ENCODE measurements around the gene FRG2B. TPM values are rescaled to one million over a fixed set of nuclear protein-coding genes. Genes with fewer than 3 reads are reported as not detected.
"Not testable (repeated sequence)": the region's sequence is repeated elsewhere in the genome, so short reads cannot be mapped to it uniquely, and the experiment has no call there.

Gene FRG2B
- total and polyA plus RNA-seq, 2 donors (not counting 1 experiment from before 2014, with no cell fraction given): not detected

- no peak overlapping the region for H3K4me2 ChIP-seq (ENCODE audit: extremely low read depth, insufficient read depth, low read length)
- no peak overlapping the region for H3K4me3 ChIP-seq (replicated peaks in 1 of 4; ENCODE audit: control extremely low read depth in 1 of 4, insufficient read depth in 1 of 4, low read depth in 3 of 4, low read length in 4 of 4)
- H3K9ac ChIP-seq (ENCODE audit: insufficient read depth, low read length): no peak overlapping the region
- TF ChIP-seq CTCF (conservative IDR thresholded peaks at IDR 0.05 in 1 of 2, IDR thresholded peaks at IDR 0.05 in 1 of 2; ENCODE audit: low read depth in 1 of 2, low read length in 2 of 2) (no peak), EZH2 (IDR thresholded peaks at IDR 0.05; ENCODE audit: low read length, missing control alignments) (no peak)
- no peaks in the 10 kb centered on the region for H4K20me1 ChIP-seq (ENCODE audit: control insufficient read depth, extremely low read depth, insufficient read depth, low read length)
- no peaks in the 10 kb centered on the region for H3K4me1 ChIP-seq (ENCODE audit: control insufficient read depth, extremely low read depth, insufficient read depth, low read length)
- H2AFZ ChIP-seq (ENCODE audit: low read length): no peak overlapping the region
- no peaks in the 10 kb centered on the region for H3K79me2 ChIP-seq (ENCODE audit: control insufficient read depth, insufficient read depth, low read length)
- H3K36me3 ChIP-seq (ENCODE audit: control insufficient read depth, insufficient read depth, low read length): no peaks in the 10 kb centered on the region
- DNase-seq (ENCODE audit: low read depth in 2 of 2): no peak
- H3K27ac ChIP-seq (ENCODE audit: insufficient read depth, low read length): no peak overlapping the region
- H3K9me3 ChIP-seq (ENCODE audit: control insufficient read depth, insufficient read depth, low read depth, low read length): no peaks in the 10 kb centered on the region
- H3K27me3 ChIP-seq (ENCODE audit: control insufficient read depth, insufficient read depth, low read length): no peaks in the 10 kb centered on the region
Measured at GRCh38 chr10:133592716-133593115, 33.9 kb downstream of the FRG2B start.

- TF ChIP-seq EZH2 (IDR thresholded peaks at IDR 0.05; ENCODE audit: low read length, missing control alignments) (no peak), CTCF (conservative IDR thresholded peaks at IDR 0.05 in 1 of 2, IDR thresholded peaks at IDR 0.05 in 1 of 2; ENCODE audit: low read depth in 1 of 2, low read length in 2 of 2) (no peak)
- Histone ChIP-seq H3K9ac (ENCODE audit: insufficient read depth, low read length) (no peak overlapping the region), H2AFZ (ENCODE audit: low read length) (no peak overlapping the region), H3K4me3 (replicated peaks in 1 of 4; ENCODE audit: control extremely low read depth in 1 of 4, insufficient read depth in 1 of 4, low read depth in 3 of 4, low read length in 4 of 4) (no peak overlapping the region), H3K4me1 (ENCODE audit: control insufficient read depth, extremely low read depth, insufficient read depth, low read length) (no peaks in the 10 kb centered on the region), H3K36me3 (ENCODE audit: control insufficient read depth, insufficient read depth, low read length) (no peaks in the 10 kb centered on the region), H4K20me1 (ENCODE audit: control insufficient read depth, extremely low read depth, insufficient read depth, low read length) (no peaks in the 10 kb centered on the region), H3K27me3 (ENCODE audit: control insufficient read depth, insufficient read depth, low read length) (no peaks in the 10 kb centered on the region), H3K79me2 (ENCODE audit: control insufficient read depth, insufficient read depth, low read length) (no peaks in the 10 kb centered on the region), H3K27ac (ENCODE audit: insufficient read depth, low read length) (no peak overlapping the region), H3K4me2 (ENCODE audit: extremely low read depth, insufficient read depth, low read length) (no peak overlapping the region), H3K9me3 (ENCODE audit: control insufficient read depth, insufficient read depth, low read depth, low read length) (no peaks in the 10 kb centered on the region)
- no peak for DNase-seq (ENCODE audit: low read depth in 2 of 2)
Measured at GRCh38 chr10:133590970-133591359, 35.6 kb downstream of the FRG2B start.

- Histone ChIP-seq H3K4me3 (replicated peaks in 1 of 4; ENCODE audit: control extremely low read depth in 1 of 4, insufficient read depth in 1 of 4, low read depth in 3 of 4, low read length in 4 of 4) (no peak overlapping the region), H3K4me2 (ENCODE audit: extremely low read depth, insufficient read depth, low read length) (no peak overlapping the region), H3K36me3 (ENCODE audit: control insufficient read depth, insufficient read depth, low read length) (no peaks in the 10 kb centered on the region), H2AFZ (ENCODE audit: low read length) (no peak overlapping the region), H3K9ac (ENCODE audit: insufficient read depth, low read length) (no peak overlapping the region), H3K27ac (ENCODE audit: insufficient read depth, low read length) (no peak overlapping the region), H4K20me1 (ENCODE audit: control insufficient read depth, extremely low read depth, insufficient read depth, low read length) (no peaks in the 10 kb centered on the region), H3K9me3 (ENCODE audit: control insufficient read depth, insufficient read depth, low read depth, low read length) (no peaks in the 10 kb centered on the region), H3K79me2 (ENCODE audit: control insufficient read depth, insufficient read depth, low read length) (no peaks in the 10 kb centered on the region), H3K27me3 (ENCODE audit: control insufficient read depth, insufficient read depth, low read length) (no peaks in the 10 kb centered on the region), H3K4me1 (ENCODE audit: control insufficient read depth, extremely low read depth, insufficient read depth, low read length) (no peaks in the 10 kb centered on the region)
- TF ChIP-seq CTCF (conservative IDR thresholded peaks at IDR 0.05 in 1 of 2, IDR thresholded peaks at IDR 0.05 in 1 of 2; ENCODE audit: low read depth in 1 of 2, low read length in 2 of 2): no peak
- no peak for TF ChIP-seq EZH2 (IDR thresholded peaks at IDR 0.05; ENCODE audit: low read length, missing control alignments)
- no peak for DNase-seq (ENCODE audit: low read depth in 2 of 2)
Measured at GRCh38 chr10:133590226-133590969, 36.2 kb downstream of the FRG2B start.

GRCh38 chr10:133577037-133577436 is 49.6 kb downstream of the FRG2B start:
- H3K27ac ChIP-seq (ENCODE audit: insufficient read depth, low read length); H3K27me3 ChIP-seq (ENCODE audit: control insufficient read depth, insufficient read depth, low read length); H2AFZ ChIP-seq (ENCODE audit: low read length); H3K79me2 ChIP-seq (ENCODE audit: control insufficient read depth, insufficient read depth, low read length); H3K36me3 ChIP-seq (ENCODE audit: control insufficient read depth, insufficient read depth, low read length); DNase-seq (ENCODE audit: low read depth in 2 of 2); H3K9ac ChIP-seq (ENCODE audit: insufficient read depth, low read length); H4K20me1 ChIP-seq (ENCODE audit: control insufficient read depth, extremely low read depth, insufficient read depth, low read length); H3K4me2 ChIP-seq (ENCODE audit: extremely low read depth, insufficient read depth, low read length); H3K4me1 ChIP-seq (ENCODE audit: control insufficient read depth, extremely low read depth, insufficient read depth, low read length); H3K4me3 ChIP-seq (replicated peaks in 1 of 4; ENCODE audit: control extremely low read depth in 1 of 4, insufficient read depth in 1 of 4, low read depth in 3 of 4, low read length in 4 of 4); H3K9me3 ChIP-seq (ENCODE audit: control insufficient read depth, insufficient read depth, low read depth, low read length): not testable (repeated sequence)
